NCI-H748 (cell line): ENCODE data around the gene ATP6V0A1.
"Not testable (repeated sequence)": the region's sequence is repeated elsewhere in the genome, so short reads cannot be mapped to it uniquely, and the experiment has no call there.

Experiments used
- DNase-seq: peaks from one replicate; lab custom pipeline; 2025; ENCODE audit not compliant: unreplicated experiment; lab: John Stamatoyannopoulos, UW

The ATP6V0A1 gene

DNA sequence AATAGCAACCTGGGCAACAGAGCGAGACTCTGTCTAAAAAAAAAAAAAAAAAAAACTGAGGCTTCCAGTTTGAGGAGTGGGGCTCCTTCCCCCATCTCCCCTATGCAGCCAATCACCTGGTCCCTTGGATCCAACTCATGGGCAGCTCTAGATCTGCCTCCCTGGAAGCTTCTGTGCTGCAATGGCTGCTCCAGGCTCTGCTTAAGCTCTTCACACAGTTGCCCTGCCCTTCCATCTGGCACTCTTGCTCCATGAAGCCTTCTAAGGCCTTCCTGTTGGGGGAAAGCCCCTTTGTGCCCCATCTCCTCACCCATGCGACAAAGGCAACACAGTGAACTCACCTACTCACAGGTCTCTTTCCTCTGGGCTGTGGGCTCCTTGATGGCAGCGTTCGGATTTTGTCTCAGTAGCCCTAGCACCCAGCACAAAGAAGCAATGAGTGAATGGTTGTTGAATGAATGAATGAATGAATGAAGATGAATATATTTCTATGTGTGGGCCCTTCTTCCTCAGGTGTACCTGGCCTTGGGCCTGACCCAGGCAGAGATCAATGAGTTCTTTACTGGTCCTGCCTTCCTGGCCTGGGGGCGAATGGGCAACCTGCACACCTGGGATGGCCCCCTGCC is 79.3 kb downstream of the ATP6V0A1 start:
- DNase-seq = no peak

DNA sequence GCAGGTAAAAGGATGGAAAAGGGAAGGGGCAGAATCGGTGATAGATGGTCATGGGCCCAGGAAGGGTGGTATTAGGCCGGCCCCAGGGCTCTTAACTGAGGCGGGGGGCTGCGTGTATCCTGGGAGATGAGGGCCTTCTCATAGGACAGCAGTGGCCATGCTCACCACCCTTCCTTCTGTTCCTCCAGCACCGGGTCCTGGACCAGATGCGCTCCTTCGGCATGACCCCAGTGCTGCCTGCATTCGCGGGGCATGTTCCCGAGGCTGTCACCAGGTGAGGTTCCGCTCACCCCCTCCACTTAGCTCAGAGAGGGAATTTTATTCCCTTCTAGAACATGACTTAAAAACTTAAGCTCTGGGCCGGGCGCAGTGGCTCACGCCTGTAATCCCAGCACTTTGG is 79.8 kb downstream of the ATP6V0A1 start:
- DNase-seq = no peak

DNA sequence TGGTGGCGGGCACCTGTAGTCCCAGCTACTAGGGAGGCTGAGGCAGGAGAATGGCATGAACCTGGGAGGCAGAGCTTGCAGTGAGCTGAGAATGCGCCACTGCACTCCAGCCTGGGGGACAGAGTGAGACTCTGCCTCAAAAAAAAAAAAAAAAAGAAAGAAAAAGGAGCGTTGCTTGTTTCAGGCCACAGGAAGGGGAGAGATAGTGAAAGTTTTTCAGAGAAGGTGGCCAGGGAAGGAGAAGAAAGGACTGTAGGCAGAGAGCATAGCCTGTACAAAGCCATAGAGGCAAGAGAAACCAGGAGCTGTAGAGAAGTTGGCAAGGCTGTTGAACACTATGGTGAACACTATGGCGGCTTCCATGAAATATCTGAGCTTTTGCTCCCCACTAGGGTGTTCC is 81.9 kb downstream of the ATP6V0A1 start:
- DNase-seq = not testable (repeated sequence)

DNA sequence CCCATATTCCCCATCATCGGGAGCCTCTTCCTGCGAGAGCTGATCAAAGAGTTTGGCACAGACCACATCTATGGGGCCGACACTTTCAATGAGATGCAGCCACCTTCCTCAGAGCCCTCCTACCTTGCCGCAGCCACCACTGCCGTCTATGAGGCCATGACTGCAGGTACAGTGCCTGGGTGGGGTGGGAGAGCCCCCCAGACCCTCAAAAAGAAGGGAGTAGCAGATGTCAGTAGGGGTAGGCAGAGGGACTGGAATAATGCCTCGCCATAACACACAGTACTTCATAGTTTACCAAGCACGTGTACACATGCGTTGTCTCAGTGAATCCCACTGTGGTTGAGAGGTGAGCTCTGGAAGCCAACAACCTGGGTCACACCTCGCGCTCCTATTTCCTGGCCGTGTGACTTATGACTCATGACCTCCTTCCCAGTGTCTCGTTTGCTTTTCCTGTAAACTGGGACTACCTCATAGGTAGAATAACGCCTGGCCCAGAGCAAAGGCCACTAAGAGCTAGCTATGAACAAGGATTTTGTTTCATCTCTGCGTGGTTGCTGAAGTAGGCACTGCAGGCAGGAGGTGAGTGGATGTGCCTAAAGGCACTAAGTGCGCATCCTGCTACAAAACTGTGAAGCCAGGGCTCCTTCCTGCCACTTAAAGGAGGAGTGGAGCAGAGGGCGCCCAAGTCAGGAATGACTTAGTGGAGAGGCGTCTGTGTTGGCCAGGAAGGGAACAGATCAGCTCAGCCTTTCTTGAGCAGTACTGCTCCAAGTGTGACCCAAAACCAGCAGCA is 82.6 kb downstream of the ATP6V0A1 start:
- no peak for DNase-seq

DNA sequence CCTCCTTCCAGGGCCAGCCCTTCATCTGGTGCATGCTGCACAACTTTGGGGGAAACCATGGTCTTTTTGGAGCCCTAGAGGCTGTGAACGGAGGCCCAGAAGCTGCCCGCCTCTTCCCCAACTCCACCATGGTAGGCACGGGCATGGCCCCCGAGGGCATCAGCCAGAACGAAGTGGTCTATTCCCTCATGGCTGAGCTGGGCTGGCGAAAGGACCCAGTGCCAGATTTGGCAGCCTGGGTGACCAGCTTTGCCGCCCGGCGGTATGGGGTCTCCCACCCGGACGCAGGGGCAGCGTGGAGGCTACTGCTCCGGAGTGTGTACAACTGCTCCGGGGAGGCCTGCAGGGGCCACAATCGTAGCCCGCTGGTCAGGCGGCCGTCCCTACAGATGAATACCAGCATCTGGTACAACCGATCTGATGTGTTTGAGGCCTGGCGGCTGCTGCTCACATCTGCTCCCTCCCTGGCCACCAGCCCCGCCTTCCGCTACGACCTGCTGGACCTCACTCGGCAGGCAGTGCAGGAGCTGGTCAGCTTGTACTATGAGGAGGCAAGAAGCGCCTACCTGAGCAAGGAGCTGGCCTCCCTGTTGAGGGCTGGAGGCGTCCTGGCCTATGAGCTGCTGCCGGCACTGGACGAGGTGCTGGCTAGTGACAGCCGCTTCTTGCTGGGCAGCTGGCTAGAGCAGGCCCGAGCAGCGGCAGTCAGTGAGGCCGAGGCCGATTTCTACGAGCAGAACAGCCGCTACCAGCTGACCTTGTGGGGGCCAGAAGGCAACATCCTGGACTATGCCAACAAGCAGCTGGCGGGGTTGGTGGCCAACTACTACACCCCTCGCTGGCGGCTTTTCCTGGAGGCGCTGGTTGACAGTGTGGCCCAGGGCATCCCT is 84.8 kb downstream of the ATP6V0A1 start:
- DNase-seq = no peak

DNA sequence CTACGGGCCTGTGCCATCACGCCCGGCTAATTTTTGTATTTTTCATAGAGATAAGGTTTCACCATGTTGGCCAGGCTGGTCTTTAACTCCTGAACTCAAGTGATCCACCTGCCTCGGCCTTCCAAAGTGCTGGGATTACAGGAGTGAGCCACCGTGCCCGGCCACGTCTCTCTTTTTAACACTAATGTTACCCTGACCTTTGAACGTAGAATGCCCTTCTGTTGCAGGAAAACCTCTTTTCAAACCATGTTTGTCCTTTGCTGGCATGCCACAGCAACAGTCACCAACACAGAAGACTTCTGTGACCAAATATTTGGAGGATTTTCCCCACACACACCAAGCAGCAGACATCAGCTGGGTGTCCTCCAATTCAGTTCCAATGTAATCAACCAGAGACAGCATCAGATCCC is 86.2 kb downstream of the ATP6V0A1 start:
- no peak for DNase-seq

DNA sequence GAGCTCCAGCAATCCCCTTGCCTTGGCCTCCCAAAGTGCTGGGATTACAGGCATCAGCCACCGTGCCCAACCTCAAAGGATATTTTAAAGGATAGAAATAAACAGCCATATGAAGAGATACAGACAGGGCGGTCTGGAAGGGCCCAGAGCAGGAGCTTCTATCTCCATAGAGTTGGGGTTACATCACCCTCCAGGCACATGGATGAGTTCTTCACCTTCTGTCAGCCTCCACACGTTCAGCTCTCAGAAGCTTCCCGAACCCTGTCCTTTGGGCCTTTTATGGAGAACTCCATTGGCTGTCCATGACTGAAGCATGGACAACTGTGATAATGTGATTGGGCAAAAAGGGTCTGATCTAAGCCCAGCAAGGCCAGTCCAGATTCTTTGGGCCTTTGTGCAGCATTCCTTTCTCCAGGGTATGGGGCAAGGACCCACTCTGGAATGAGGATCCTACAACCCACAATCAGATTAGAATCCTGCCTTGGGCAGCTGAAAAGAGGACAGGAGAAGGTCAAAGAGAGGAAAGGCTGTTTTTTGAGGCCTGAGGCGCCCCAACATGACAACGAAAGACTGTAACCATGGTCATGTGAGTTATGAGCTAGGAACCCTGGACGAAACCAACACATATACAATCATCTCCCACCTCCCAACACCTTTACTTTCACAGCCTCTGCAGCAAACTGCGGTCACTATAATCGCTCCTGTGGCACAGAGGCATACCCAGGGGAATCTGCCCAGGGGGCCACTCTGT is 87.3 kb downstream of the ATP6V0A1 start:
- DNase-seq = not testable (repeated sequence)

DNA sequence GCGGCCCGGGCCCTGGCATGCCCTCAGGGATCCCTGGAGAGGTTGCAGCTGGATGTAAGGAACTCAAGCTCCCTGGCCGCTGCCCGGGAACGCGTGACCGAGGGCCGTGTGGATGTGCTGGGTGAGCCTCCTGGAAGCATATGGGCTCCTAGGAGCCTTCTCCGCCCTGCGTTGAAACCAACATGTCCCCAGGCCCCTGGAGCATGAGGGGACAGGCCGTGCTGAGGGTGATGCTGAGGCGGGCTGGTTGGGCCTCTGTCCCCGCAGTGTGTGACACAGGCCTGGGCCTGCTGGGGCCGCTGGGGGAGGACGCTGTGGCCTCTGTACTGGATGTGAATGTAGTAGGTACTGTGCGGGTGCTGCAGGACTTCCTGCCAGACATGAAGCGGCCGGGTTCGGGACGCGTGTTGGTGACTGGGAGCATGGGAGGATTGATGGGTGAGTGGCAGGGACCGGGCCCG is 88.4 kb downstream of the ATP6V0A1 start:
- no peak for DNase-seq

DNA sequence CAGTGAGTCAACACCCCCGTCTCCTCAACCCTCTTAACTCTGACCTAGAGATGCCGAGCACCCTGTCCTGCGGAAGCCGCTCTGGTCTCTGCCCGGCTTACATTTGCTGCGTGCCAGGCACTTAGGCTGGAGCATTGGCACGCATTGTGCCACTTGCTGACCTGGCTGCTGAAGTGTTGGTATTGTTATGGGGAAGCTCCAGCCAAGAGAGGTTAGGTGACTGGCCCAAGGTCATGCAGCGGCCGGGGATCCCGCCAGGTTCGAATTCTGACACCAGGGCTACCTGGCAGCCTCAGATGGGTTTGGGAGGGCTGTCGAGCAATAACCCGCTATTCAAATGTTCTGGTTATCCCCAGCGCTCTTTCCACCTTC is 89.0 kb downstream of the ATP6V0A1 start:
- no peak for DNase-seq

DNA sequence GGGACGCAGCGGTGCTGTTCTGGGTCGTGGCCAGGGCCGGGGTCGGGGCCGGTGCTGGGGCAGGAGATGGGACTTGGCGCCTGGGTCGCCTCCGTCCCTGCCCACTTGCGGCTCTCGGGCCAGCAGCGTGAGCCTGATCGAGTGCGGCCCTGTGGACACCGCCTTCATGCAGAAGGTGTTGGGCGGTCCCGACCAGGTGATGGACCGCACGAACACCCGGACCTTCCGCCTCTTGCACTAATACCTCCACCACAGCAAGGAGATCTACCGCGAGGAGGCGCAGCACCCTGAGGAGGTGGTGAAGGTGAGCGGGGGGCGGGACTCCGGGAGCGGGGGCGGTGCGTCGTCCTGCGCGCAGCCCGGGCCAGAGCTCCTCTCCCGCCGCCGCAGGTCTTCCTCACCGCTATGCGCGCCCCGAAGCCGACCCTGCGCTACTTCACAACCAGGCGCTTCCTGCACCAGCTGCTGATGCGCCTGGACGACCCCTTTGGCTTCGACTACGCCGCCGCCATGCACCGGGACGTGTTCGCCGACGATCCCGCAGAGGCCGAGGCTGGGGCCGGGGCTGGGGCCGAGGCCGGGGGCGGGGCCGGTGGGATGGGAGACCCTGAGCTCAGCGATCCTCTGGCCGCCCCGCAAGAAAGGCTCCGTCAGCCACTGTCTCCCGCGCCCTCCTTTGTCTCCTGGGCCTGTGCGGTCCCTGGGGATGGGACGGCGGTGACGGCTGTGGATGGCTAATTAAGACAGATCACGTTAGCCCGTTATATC is 89.6 kb downstream of the ATP6V0A1 start:
- DNase-seq = peak; percentile 86

DNA sequence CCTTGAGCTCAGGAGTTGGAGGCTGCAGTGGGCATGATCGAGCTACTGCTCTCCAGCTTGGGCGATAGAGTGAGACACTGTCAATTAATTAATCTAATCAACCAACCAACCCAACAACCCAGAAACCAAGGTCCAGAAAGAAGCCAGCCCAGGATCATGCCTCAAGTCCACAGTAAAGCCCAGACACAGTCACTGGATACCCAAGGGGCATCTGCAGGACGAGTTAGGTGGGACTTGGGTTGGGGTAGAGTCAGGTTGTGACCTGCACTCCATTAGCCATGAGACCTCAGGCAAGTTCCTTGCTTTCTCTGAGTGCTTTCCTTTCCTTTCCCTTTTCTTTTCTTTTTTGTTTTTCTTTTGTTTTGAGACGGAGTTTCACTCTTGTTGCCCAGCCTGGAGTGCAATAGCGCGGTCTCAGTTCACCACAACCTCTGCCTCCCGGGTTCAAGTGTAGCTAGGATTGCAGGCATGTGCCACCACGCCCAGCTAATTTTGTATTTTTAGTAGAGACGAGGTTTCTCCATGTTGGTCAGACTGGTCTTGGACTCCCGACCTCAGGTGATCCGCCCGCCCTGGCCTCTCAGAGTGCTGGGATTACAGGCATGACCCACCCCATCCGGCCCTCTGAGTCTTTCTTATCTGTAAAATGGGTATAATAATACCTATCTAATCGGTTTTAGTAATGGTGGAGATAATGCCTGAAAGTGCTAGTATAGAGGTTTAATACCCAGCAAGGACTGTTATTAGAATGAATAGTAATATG is 90.5 kb downstream of the ATP6V0A1 start:
- DNase-seq = no peak

DNA sequence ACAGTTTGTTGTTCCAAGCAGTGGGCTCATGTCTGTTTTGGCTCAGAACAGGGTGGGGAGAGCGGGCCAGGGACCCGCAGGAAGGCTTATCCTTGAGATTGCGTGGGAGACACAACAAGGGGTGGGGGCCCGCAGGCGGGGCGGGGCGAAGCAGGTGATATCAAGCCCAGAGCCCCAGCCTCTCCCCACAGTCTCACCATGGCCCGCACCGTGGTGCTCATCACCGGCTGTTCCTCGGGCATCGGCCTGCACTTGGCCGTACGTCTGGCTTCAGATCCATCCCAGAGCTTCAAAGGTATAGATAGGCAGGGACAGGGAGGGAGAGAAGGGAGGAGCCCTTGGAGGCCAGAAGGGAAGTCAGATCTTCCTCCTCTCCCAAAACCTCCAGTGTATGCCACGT is 94.1 kb downstream of the ATP6V0A1 start, which contains the start of gene HSD17B1:
Gene HSD17B1, plus strand, starts transcription at position 188 of the 400 bp plus-strand sequence. Its CDS starts 11 bp downstream, at position 199.
- DNase-seq = not testable (repeated sequence)

DNA sequence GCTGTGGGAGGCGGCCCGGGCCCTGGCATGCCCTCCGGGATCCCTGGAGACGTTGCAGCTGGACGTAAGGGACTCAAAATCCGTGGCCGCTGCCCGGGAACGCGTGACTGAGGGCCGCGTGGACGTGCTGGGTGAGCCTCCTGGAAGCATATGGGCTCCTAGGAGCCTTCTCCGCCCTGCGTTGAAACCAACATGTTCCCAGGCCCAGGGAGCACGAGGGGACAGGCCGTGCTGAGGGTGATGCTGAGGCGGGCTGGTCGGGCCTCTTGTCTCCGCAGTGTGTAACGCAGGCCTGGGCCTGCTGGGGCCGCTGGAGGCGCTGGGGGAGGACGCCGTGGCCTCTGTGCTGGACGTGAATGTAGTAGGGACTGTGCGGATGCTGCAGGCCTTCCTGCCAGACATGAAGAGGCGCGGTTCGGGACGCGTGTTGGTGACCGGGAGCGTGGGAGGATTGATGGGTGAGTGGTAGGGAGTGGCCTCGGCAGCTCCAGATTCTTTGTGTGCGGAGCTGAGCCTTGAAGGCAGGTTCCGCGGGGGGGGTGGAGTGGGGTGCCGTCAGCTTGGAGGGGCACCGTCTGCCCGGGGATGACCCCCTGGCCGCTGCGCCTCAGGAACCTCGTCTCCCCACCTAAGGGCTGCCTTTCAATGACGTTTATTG is 94.6 kb downstream of the ATP6V0A1 start:
- DNase-seq = no peak

DNA sequence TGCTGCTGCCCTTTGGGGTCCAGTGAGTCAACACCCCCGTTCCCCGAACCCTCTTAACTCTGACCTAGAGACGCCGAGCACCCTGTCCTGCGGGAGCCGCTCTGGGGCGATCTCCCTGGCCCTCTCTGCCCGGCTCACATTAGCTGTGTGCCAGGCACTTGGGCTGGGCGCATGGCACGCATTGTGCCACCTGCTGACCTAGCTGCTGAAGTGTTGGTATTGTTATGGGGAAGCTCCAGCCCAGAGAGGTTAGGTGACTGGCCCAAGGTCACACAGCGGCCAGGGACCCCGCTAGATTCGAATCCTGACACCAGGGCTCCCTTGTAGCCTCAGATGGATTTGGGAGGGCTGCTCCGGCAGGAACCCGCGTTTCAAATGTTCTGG is 95.2 kb downstream of the ATP6V0A1 start:
- DNase-seq = peak; percentile 29

DNA sequence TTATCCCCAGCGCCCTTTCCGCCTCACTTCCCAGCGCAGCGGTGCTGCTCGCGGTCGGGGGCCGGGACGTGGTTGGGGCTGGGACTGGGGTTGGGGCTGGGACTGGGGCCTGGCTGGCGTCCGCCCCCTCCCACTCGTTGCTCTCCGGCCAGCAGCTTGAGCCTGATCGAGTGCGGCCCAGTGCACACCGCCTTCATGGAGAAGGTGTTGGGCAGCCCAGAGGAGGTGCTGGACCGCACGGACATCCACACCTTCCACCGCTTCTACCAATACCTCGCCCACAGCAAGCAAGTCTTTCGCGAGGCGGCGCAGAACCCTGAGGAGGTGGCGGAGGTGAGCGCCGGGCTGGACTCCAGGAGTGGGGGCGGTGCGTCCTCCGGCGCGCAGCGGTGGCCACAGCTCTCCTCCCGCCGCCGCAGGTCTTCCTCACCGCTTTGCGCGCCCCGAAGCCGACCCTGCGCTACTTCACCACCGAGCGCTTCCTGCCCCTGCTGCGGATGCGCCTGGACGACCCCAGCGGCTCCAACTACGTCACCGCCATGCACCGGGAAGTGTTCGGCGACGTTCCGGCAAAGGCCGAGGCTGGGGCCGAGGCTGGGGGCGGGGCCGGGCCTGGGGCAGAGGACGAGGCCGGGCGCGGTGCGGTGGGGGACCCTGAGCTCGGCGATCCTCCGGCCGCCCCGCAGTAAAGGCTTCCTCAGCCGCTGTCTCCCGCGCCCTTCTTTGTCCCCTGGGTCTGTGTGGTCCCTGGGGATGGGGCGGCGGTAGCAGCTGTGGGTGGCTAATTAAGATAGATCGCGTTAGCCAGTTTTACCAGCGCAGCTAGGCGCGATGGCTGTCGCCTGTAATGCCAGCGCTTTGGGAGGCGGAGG is 95.8 kb downstream of the ATP6V0A1 start:
- peak; percentile 92 for DNase-seq

DNA sequence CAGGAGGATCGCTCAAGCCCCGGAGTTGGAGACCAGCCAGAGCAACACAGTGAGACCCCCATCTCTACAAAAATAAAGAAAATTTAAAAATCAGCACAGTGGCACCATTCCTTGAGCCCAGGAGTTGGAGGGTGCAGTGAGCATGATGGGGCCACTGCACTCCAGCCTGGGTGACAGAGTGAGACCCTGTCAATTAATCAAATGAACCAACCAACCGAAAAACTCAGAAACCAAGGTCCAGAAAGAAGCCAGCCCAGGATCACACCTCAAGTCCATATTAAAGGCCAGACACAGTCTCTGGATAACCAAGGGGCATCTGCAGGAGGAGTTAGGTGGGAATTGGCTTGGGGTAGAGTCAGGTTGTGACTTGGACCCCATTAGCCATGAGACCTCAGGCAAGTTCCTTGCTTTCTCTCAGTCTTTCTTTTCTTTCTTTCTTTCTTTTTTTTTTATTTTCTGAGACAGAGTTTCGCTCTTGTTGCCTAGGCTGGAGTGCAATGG is 96.5 kb downstream of the ATP6V0A1 start:
- DNase-seq = no peak

DNA sequence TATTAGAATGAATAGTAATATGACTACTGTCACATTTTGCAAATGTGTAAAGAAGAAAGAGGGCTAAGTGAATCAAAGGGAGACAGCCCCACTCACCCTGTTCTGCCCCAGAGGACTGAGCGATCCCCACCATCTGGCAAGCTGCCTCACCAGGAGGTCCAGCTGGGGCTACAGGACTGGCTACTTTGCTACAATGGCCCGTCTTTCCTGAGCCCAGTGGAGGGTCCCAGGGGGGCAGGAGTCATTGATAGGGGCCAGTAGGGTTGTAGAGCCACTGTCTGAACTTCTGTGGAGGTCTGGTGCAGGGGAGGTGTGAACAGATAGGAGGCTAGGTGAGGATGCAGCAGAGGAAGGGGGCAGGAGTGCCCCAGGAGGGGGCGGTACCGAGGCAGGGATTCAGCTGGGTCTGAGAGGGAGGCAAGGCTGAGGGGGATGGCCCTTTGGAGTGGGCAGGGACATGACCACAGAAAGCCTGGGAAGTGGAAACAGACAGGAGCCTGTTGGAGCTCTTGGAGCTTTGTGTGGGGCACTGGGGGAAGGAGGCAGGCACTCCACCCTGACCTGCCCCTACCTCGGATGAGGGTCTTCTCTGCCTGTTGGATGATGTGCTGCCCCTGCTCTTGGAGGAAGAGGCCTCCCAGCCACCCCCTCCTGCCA is 97.4 kb downstream of the ATP6V0A1 start:
- DNase-seq = peak; percentile 51
